Hematopoietic multipotent progenitor cell (in vitro differentiated cells): Measurements from ENCODE around the gene ABCB11. TPM values are rescaled to one million over a fixed set of nuclear protein-coding genes. Genes with fewer than 3 reads are reported as not detected.
"Not testable (repeated sequence)": the region's sequence is repeated elsewhere in the genome, so short reads cannot be mapped to it uniquely, and the experiment has no call there.

Experiments used
- DNase-seq, 3 donors: peaks; one replicate each; pipeline ENCODE4 v3.0.0-alpha.2; 2011 to 2015; ENCODE audit warnings: low read depth in 2 of 3, low spot score in 2 of 3
- total RNA-seq: library from RNA; depleted of rRNA; stranded (reverse); fragments of >200 nt; gene quantifications from one replicate; pipeline ENCODE4 v1.2.3, GENCODE V29; 2012

The ABCB11 gene
- total RNA-seq, 1 donor: 0.27 TPM

DNA sequence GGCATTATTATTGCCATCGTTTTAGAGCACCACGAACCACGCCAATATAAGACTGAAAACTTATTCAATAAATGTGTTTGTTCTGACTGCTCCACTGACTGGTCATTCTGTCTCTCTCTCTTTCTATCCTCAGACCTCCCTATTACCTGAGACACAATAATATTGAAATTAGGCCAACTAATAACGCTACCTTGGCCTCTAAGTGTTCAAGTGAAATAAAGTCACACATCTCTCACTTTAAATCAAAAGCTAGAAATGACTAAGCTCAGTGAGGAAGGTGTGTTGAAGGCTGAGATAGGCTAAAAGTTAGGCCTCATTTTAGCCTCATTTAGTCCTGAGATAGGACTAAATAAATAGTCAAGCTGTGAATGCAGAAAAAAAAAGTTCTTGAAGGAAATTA, 91.2 kb downstream of the ABCB11 start:
- no peak for DNase-seq

DNA sequence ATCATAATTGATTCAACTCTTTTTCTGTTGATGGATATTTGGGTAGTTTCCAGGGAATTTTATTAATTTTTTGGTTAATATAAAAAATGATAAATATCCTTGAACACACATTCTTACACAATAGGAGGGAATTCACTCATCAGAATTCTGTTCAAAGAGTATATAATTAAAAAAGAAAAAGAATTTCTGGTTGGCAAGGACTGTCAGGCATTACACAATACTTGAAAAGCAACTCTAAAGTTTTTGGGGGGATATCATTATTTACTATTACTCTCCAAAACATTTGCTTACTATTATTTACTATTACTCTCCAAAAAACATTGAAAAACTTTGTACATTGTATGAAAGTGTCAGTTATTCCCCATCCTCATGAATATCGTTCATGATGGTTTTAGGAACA, 92.1 kb downstream of the ABCB11 start:
- DNase-seq: no peak

DNA sequence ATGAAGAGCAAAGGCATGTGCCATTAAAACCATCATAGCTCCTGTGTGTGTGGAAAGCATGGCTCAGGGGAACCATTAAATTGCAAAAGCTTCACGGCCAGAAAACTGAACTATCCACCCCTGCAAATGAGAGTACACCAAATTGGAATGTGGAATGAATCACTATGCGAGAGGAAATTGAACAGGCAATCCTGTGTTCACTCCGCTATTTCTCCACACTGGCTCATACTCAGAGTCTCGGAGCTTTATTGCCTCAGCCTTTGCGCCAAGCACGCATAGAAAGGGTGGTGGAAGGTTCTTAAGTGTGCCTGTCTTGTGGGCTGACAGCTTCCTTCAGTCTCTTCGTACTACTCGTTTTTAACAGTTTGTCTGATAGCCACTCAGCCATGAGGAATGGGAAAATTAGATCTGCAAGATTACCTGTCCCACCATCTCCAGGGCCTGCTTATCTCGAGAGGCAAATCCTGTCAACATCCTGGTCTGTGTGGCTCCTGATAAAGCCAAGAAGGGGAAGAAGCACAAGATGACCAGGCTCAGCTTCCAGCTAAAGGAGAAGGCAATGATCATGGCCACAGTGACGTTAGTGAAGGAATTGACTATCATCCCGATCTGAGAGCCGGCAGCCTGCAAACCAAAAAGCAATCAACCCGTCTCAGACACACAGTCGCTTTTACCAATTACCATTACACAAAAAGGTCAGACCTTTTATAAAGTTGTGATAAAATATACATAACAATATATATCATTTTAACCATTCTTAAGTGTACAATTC, 95.1 kb downstream of the ABCB11 start:
- peak in 2 of 3 donors; percentile 50 to 61 for DNase-seq

DNA sequence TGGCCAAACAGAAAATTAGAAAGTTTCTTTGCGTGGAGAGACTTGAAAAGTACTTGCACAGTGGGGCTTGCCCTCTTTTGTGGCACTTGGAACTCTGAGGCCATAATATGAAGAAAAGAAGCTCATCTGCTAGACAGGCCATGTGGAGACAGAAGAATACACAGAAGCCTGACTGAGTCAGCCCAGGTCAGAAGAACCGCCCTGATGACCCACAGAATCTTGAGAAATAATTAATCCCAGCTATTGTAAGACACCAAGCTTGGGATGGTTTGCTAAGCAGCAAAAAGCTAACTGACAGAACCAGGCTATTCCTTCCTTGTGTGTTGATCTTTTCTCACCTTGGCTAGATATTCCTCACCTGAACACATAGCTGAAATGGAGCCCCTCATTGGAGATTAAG, 96.3 kb downstream of the ABCB11 start:
- DNase-seq: no peak

DNA sequence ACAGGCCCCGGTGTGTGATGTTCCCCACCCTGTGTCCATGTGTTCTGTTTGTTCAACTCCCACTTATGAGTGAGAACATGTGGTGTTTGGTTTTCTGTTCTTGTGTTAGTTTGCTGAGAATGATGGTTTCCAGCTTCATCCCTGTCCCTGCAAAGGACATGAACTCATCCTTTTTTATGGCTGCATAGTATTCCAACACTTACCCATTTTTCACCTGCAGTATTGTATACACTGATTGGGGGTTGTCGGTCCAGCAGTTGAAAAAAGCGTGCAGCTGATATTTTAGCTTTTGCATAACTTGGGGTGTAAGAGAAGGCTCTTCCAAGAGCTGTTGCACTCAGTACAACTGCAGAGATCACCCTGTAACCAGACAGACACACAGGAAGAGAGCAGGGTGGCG, 99.0 kb downstream of the ABCB11 start:
- not testable (repeated sequence) for DNase-seq

DNA sequence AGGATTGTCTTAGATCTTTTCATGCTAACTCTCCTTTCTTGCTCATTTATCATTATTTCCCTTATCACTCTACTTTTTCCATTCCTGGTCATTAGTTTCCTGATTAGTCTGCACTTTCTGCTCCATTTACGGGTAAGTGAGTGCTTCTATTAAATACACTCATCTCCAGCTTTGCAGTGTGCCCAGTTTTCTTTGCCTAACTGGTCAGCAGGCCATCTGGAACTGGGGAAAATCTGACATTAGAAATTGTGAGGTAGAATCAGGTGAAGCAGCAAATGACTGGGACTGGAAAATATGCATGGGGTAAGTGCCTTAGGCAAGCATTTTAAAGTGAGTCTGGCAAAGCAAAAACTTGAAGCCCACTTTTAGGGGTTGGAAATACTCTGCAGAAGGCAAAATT, 100.9 kb downstream of the ABCB11 start:
- no peak for DNase-seq

DNA sequence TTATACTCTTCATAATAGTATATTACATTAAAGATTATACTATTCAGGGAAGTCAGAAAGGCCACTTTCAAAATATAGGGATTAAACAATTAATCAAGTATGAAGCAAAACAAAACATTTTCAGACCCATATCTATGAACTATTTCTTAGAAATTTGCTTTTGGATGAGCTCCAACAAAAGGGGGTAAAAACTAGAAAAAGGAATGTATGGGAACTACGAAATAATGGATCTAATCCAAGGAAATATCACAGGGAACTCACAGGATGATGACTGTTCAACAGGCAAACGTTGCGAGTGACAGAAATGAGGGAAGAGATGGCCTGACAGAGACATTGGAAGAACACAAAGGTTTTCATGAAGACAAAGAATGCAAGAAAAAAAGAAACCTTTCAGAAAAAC, 102.1 kb downstream of the ABCB11 start:
- DNase-seq: no peak

DNA sequence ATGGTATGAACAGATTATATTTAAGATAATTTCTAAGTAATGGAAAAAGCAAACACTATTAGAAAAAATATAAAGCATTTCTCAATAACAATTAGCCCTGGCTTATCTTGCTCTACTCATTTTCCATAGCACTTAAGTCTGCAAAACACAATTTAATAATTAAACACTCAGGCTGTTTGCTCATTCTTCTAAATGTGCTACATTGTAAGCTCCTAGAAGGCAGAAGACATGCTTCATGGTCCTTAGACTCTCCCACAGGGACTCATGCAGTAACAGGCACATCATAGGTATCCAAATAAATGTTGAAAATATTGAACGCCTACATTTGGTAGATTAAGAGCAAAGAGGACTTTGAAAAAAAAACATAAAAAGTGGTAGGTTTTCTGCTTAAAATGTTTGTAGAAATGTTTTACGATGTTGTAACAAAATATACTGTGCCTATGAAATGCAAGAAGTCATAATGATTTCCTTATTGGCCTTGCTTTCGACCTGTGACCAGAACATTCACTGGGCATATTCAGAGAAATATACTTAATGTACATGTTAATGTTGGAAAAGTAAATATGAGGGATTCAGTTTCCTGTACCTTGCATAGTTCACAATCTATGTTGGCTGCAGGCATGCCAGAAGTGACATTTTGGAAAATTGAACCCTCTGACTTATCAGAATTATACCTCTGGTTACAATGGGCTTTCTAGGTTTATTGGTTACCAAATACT, 102.9 kb downstream of the ABCB11 start:
- DNase-seq: no peak

DNA sequence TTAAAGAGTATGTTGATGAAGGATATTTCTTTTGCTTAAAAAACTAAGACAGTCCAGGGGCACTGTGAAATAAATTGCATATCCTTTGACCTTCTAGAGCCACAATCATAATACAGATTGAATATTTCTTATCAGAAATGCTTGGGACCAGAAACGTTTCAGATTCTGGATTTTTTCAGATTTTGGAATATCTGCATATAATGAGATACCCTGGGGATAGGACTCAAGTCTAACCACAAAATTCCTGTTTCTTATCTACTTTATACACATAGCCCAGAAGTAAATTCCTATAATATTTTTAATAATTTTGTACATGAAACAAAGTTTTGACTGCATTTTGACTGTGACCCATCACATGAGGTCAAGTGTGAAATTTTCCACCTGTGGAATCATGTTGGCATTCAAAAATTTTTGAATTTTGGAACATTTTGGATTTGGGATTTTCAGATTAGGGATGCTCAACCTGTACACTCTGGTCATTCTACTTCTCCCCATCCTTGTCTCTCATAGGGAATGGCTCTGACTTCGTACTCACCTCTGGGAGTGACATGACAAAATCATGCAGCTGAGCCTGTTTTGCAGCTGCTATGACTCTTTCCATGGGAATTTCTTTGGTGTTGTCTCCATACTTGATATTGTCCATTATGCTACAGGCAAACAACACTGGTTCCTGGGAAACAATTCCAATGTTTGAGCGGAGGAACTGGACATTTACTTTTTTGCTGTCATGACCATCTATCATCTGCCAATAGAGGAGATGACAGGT, 104.3 kb downstream of the ABCB11 start:
- no peak for DNase-seq

DNA sequence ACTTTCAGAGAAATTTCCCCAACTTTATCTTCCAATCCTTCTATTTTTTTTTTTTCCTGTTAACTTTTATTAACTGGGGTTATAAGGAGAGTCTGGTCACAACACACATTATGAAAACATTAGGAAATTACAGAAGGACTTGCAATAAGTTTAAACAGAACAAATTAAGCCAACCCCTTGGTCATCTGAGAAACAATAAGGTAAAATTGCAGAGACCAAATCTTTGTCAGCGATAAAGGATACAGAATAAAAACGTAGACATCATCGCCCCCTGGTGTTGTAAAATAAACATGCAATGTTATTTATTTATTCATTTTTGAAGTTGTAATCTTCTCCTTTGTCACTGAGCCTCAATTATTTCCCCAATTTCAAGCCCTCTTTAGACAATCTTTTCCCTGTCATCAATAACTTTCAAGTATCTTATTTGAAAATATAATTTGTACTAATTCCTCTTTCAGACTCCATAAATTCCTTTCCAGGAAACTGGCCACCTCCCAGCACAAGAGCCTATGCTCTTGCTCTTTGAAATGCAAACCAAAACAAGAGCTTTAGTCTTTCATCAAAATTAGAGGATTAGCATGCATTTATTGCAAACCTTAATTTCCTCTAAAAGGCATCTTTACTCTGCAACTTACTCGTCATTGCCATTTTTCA, 110.5 kb downstream of the ABCB11 start:
- peak; percentile 16 to 75 (median 29) for DNase-seq

DNA sequence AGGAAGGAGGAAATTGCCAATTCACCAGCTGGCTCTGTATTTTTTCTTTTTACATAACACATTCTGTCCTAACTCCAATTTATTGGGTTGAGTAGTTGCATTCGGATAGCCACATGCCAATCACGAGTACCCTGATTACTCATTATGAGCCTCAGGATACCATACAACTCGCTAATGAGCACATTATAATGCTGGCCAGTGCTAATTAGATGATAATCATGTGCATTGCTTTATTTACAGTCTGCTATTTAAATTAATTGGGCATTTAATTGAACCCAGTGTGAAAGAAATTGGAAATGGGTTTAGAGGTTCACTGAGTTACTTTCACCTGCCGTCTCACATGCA, 114.8 kb downstream of the ABCB11 start:
- no peak for DNase-seq

DNA sequence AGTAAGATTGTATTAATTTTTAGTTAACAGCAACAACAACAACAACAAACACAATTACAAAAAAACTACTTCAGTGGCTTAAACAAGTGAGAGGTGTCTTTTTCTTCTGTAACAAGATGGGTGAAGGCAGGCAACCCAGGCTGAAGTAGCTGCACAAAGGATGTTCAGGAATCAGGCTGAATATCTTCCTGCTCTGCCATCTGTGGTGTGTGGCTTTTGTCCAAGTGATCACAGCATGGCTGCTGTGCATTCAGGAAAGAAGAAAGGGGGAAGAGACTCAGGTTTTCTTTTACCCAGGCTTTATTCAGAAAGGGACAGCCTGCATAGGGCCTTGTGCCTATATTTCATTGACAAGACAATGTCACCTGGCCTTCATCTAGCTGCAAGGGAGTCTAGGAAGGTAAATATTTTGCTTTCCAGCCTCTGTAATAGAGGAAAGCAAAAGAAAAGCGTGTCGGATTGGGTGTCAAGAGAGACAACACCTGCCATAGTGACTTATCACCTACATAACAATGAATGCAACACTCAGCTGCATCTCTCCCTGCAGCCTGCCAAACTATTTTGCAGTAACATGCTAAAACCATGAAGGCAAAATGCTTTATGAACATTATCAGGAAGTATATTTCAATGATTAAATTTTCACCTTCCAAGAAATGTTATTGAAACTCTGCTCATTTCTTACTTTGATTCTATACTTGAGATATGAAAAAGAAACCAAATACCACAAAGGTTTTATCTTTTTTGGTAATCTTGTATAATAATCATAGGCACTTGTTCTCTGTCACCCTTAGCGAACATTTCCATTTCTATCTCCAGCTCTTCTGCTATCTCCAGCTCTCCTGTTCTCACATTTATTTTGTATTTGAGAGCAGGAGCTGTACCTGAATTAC, 115.4 kb downstream of the ABCB11 start:
- DNase-seq: no peak

DNA sequence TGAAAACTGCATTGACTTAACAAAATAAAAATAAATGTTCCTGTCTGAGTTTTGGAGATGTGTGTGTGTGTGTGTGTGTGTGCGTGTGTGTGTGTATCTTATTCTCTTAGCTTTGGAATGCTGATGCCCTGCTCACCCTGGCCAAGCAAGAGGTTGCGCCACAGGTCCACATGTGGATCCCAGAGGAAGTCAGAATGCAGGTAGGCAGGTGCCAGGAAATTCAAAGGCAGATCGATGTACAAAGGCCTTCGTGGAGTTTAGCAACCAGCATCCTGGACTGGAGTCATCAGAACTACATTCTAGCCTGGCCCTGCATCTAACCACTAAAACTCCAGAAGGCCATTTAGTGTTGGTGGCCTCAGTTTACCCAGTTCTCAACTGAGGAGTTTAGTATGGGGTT, 117.6 kb downstream of the ABCB11 start:
- no peak for DNase-seq

DNA sequence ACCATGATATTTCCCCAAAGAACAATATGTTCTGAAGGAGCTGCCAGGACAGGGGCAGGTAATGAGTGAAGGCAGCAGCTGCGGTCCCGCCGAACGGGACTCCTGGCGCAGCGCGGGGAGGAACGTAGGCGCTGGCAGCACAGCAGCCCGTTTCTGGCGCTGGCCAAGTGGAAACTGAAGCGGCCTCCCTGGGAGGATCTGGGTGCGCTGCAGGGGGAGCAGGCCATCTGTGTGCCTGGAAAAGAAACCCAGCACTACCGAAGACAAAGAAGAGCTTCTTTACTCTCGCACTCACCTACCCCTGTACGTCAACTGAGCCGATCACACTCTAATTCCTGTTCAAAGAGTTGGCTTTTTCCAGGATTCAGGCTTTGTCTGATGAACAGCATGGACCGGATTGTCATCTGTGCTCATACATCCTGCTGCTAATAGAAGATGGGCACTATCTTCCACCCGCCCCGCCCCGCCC, 118.2 kb downstream of the ABCB11 start:
- DNase-seq: peak in 1 of 3 donors; percentile 31

DNA sequence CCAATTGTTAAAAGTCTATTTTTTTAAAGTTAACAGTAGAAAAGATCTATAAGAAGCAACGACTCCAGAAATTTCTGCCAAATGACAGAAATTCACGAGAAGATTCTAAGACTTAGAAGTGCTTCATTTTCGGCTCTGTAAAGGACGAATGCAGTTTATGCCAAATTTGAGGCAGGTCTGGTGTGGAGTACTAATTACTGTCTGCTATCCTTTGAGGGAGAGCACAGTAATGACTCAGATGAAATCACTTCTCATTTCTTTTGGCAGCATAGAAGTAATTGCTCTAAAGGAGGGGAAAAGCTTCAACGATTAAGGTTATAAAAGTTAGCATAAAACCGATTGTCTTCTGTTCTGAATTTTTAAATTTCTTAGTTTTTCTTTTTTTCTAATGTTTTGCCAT, 118.7 kb downstream of the ABCB11 start:
- peak in 1 of 3 donors; percentile 52 for DNase-seq

DNA sequence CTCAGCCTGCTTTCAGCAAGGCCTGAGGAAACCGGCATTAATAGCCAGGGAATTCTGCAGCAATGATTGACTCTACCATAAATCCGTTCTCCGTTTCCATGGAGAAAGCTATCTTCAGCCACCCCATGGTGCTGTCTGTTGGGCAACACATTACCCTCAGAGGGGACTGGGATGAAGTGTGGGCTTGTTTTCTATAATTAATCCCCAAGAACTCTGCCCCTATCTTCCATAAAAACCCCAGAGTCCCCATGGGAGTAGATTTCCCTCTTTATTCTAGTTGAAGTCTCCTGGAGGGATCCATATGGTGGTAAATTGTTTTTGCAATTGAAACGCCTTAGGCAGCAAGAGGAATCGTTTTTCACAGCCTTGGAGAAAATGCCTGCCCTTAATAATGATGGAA, 120.8 kb downstream of the ABCB11 start:
- DNase-seq: no peak

DNA sequence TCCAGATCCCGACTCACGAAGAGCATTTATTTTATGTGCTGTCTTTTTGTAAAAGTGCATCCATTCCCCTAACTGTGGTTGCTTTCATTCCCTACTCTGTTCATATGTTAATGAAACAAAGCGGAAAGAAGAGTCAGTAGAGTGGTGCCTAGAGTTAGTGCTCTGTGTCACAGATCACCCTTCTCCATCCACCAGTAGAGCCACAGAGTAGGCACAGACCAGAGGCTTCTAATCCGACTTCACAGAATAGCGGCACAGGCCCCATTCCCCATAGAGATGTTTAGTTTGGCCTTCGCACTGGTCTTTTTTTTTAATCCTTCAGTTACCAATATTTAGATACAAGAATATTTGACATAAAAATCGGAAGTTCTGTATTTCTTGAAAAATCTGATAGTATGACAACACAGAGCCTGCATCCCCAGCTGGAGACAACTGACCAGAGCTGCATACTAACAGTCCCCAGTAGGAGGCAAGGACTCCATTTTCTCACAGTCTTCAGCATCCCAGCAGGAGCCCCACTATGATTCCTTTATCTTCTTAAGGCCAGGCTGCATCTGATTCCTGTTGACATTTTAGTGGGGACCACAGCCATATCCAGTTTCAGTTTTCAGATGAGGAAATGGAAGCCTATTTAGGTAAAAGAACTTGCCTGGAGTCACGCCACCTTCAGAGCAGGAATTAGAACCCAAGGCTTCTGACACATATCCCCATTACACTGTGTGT, 123.0 kb downstream of the ABCB11 start:
- DNase-seq: peak in 1 of 3 donors; percentile 43

DNA sequence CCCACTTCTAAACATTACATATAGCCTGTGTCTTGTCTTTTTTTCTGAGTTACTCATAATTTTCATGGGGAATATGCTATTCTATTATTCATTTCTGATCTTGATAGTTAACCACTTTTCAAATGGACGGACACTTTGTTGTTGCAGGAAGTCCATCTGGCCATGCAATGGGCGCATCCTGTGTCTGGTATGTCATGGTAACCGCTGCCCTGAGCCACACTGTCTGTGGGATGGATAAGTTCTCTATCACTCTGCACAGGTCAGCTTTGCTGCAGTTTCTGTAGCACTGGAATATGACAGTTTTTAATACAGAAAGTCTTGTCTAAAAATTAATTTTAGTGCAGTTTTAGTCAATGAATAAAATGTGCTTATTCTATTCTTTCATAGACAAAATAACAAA, 126.8 kb downstream of the ABCB11 start:
- DNase-seq: no peak

DNA sequence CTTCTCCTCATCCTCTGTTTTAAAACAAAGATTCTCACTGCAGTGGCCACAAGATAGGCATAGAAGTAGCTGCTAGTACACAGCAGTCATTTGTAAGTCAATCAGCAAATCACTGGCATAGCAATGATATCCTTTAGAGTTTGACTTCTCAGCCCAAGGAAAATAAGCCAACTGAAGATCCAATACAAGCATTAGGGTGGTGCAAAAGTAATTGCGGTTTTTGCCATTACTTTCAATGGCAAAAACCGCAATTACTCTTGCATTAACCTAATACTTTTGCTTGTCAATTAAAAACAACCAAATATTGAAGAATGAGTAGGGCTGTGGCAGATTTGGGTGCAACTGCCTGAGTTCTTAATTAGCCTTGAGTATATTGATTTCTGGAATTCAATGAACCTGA, 127.2 kb downstream of the ABCB11 start:
- no peak for DNase-seq
